Measurements from ENCODE around the gene TMEM184B.

DNA sequence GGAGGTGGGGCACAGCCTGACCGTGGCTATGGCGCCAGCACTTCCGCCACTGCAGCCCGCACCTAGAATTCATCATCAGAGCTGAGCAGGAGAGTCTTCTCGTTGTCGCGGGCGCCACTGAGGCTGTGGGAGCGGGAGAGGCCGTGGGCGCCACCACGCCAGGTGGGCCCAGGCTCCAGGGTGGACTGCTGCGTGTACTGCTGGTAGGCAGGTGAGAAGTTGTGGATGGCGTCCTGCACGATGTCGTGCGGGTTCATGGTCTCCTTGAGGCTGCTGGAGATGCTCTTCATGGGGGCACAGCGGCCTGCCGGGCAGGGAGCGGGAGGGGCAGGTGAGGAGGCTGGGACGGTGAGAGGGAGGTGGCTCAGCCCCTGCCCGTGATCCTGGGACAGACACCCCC lies 51.4 kb downstream of the TMEM184B start:
- TF ChIP-seq, protein P1, sequence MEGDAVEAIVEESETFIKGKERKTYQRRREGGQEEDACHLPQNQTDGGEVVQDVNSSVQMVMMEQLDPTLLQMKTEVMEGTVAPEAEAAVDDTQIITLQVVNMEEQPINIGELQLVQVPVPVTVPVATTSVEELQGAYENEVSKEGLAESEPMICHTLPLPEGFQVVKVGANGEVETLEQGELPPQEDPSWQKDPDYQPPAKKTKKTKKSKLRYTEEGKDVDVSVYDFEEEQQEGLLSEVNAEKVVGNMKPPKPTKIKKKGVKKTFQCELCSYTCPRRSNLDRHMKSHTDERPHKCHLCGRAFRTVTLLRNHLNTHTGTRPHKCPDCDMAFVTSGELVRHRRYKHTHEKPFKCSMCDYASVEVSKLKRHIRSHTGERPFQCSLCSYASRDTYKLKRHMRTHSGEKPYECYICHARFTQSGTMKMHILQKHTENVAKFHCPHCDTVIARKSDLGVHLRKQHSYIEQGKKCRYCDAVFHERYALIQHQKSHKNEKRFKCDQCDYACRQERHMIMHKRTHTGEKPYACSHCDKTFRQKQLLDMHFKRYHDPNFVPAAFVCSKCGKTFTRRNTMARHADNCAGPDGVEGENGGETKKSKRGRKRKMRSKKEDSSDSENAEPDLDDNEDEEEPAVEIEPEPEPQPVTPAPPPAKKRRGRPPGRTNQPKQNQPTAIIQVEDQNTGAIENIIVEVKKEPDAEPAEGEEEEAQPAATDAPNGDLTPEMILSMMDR (IDR thresholded peaks at IDR 0.05) = no peak
- no peak for TF ChIP-seq POLR2A (IDR thresholded peaks at IDR 0.05)
